Thymus (tissue), 11 donors: Measurements from ENCODE around the gene ECE2. TPM values are rescaled to one million over a fixed set of nuclear protein-coding genes. Genes with fewer than 3 reads are reported as not detected.
"Not testable (repeated sequence)": the region's sequence is repeated elsewhere in the genome, so short reads cannot be mapped to it uniquely, and the experiment has no call there.

Experiments
- DNase-seq, 9 donors: peaks; one replicate each; pipeline ENCODE4 v3.0.0-alpha.2; 2013; ENCODE audit warnings: low spot score in 9 of 9, low read depth in 6 of 9, missing footprints in 1 of 9
- H3K27ac ChIP-seq, 2 donors: one replicate each; pipeline ENCODE4 v1.5.1; 2013; ENCODE audit warnings: control low read depth in 1 of 2, low read depth in 1 of 2, low read length in 1 of 2, mild to moderate bottlenecking in 1 of 2, moderate library complexity in 1 of 2
- H3K27me3 ChIP-seq, 2 donors: one replicate each; pipeline ENCODE4 v1.5.1; 2013; ENCODE audit warnings: low read length in 1 of 2; ENCODE audit not compliant: control insufficient read depth in 2 of 2, insufficient read depth in 1 of 2
- H3K36me3 ChIP-seq, 2 donors: one replicate each; pipeline ENCODE4 v1.5.1; 2013; ENCODE audit warnings: low read length in 1 of 2, mild to moderate bottlenecking in 1 of 2, moderate library complexity in 1 of 2; ENCODE audit not compliant: control insufficient read depth in 2 of 2, insufficient read depth in 2 of 2
- H3K4me1 ChIP-seq, 2 donors: one replicate each; pipeline ENCODE4 v1.5.1; 2013; ENCODE audit warnings: low read length in 2 of 2; ENCODE audit not compliant: control insufficient read depth in 2 of 2, insufficient read depth in 2 of 2
- H3K4me3 ChIP-seq, 2 donors: one replicate each; pipeline ENCODE4 v1.5.1; 2013; ENCODE audit warnings: low read length in 2 of 2, control low read depth in 1 of 2, mild to moderate bottlenecking in 1 of 2
- H3K9me3 ChIP-seq, 2 donors: one replicate each; pipeline ENCODE4 v1.5.1; 2013; ENCODE audit warnings: low read length in 1 of 2, mild to moderate bottlenecking in 1 of 2; ENCODE audit not compliant: control insufficient read depth in 2 of 2, insufficient read depth in 1 of 2
- WGBS: extraction: QIAGEN DNeasy Blood & Tissue Kit; methylation state at CpG from one replicate; pipeline ENCODE4 v1.1.7; 2013; 5-methylcytosine and 5-hydroxymethylcytosine counted together
- polyA plus RNA-seq: library from polyadenylated mRNA; stranded (reverse); fragments of 200-250 nt; gene quantifications from one replicate; pipeline ENCODE4 v1.2.3, GENCODE V29; 2013
- total RNA-seq: library from RNA; stranded (reverse); fragments of 120-200 nt; gene quantifications from one replicate; pipeline ENCODE4 v1.2.4, GENCODE V29; 2013
- donor health status: healthy.

Gene ECE2
- total and polyA plus RNA-seq, 2 donors, result not detected

GRCh38 chr3:184335291-184335660, 59.5 kb downstream of the ECE2 start:
- H3K27me3 ChIP-seq, result peaks cover 0 to 37% of the 10 kb centered on the region in 2 donors
- DNase-seq, result no peak
- 82% methylated on average over 4 of the region's 4 CpGs for WGBS
- peaks cover 9 to 29% of the 10 kb centered on the region in 2 donors for H3K4me1 ChIP-seq
- peak overlapping the region; percentile 84 to 93 for H3K27ac ChIP-seq
- H3K9me3 ChIP-seq, result no peaks in the 10 kb centered on the region
- H3K4me3 ChIP-seq, result peak overlapping the region; percentile 60 to 91
- H3K36me3 ChIP-seq, result peaks cover 38 to 47% of the 10 kb centered on the region in 2 donors

DNA sequence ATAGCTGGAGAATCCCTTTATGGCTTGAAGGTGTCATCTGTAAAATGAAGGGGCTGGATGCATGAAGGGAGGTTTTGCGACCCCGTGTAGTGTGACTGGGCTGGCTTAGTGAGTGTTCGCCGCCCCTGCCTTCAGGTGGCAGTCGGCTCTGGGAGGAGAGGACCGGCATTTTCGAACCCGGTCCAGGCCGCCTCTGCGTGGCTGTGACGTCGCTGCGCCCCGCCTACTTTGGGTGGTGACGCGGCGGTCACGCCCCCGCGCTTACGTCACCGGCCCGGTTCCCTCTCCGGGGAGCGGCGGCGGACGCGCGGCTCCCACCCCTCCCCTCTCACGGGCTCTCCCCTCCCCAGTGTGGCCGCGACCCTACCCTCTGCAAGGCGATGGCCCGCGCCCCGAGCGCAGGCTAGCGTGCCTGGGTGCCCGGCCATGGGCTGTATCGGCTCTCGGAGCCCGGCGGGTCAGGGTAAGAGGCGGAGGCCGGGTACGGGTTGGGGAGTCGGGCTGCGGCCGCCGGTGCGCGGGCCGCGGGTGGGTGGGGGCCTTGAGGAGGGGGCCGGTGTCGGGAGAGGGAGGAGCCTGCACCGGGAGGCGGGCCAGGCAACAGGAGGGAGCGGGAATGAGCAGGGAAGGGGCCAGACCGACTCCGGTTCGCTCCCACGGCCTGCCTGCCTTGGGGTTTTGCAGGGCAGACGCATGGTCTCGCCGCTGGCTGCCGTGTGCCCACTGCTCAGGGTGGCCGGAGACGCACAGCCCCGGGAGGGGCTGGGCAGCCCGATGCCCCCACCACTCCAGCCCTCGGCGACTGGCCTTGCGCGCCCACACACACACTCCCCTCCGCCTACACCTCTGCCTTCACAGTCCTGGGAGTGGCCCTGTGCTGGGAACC, 60.1 kb downstream of the ECE2 start:
- no peaks in the 10 kb centered on the region for H3K9me3 ChIP-seq
- peaks cover 0 to 37% of the 10 kb centered on the region in 2 donors for H3K27me3 ChIP-seq
- WGBS, result 2% methylated on average over 77 of the region's 77 CpGs
- peaks cover 35 to 42% of the 10 kb centered on the region in 2 donors for H3K36me3 ChIP-seq
- DNase-seq, result peak; percentile 37 to 87 (median 73)
- H3K4me3 ChIP-seq, result peak overlapping the region; percentile 60 to 91
- peaks cover 9 to 29% of the 10 kb centered on the region in 2 donors for H3K4me1 ChIP-seq
- H3K27ac ChIP-seq, result peak overlapping the region; percentile 84 to 93

GRCh38 chr3:184336547-184337398, 61.0 kb downstream of the ECE2 start:
- Histone ChIP-seq H3K27me3 (peaks cover 0 to 37% of the 10 kb centered on the region in 2 donors), H3K4me1 (peaks cover 9 to 29% of the 10 kb centered on the region in 2 donors), H3K27ac (peak overlapping the region; percentile 41 to 93), H3K9me3 (no peaks in the 10 kb centered on the region), H3K36me3 (peaks cover 26 to 34% of the 10 kb centered on the region in 2 donors), H3K4me3 (peak overlapping the region; percentile 60 to 91)
- 32% methylated on average over 17 of the region's 17 CpGs for WGBS
- peak in 1 of 9 donors; percentile 30 for DNase-seq

- H3K4me3 ChIP-seq, result peak within 1 kb of the TSS; percentile 60 to 91
- H3K36me3 ChIP-seq, result peaks cover 20 to 28% of the 10 kb centered on the region in 2 donors
- DNase-seq, result no peak
- peak within 1 kb of the TSS; percentile 41 to 93 for H3K27ac ChIP-seq
- H3K9me3 ChIP-seq, result no peaks in the 10 kb centered on the region
- H3K4me1 ChIP-seq, result peaks cover 9 to 29% of the 10 kb centered on the region in 2 donors
- 94% methylated on average over 6 of the region's 6 CpGs for WGBS
- peaks cover 0 to 37% of the 10 kb centered on the region in 2 donors for H3K27me3 ChIP-seq
Observed at GRCh38 chr3:184337399-184337714, 61.5 kb downstream of the ECE2 start, which contains the start of gene FAM131A. FAM131A (plus strand) TSS chr3:184337600; CDS start chr3:184337631, 31 bp downstream.

DNA sequence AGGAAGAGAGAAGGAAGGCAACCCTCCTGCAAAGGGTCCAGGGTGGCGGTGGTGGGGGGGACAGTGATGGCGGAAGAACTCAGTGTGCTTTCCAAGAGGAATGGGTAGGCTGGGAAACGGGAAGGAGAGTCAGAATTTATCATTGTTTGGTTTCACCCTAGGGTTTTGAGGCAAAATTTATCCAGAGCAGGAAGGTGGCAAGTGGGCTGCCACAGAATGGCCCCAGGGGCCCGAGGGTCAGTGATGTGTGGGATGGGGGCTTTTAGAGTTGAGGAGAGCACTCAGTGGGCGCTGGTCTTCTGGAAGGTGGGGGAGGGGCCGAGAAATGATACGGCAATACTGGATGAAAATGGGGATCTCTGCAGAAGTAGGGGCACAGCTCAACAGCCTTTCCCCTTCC, 62.2 kb downstream of the ECE2 start:
- H3K27ac ChIP-seq, result peak overlapping the region; percentile 5 to 59
- peaks cover 0 to 37% of the 10 kb centered on the region in 2 donors for H3K27me3 ChIP-seq
- no peak overlapping the region for H3K4me3 ChIP-seq
- H3K36me3 ChIP-seq, result peaks cover 20 to 21% of the 10 kb centered on the region in 2 donors
- no peak for DNase-seq
- H3K9me3 ChIP-seq, result no peaks in the 10 kb centered on the region
- H3K4me1 ChIP-seq, result peaks cover 9 to 29% of the 10 kb centered on the region in 2 donors
- WGBS, result 90% methylated on average over 7 of the region's 7 CpGs

DNA sequence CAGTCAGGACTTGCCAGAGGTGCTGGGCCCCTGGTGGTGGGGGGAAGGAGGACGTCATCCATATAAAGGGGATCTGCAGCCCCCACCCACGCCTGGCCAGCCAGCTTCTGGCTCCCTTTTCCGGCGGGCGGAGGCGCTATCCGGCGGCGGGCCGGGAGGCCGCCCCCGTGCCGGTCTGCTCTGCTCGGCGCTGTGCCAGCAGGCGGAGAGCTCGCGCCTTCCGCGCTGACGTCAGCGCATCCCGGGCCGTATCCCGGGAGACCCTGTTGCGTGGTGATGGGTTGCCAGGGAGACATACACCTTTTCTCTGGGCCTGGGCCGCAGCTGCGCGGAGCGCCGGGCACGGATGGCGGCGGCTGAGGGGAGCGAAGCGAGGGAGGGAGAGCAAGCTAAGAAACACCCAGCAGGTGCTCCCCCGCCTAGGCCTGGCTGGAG, 62.7 kb downstream of the ECE2 start:
- peak in 2 of 9 donors; percentile 21 to 35 for DNase-seq

DNA sequence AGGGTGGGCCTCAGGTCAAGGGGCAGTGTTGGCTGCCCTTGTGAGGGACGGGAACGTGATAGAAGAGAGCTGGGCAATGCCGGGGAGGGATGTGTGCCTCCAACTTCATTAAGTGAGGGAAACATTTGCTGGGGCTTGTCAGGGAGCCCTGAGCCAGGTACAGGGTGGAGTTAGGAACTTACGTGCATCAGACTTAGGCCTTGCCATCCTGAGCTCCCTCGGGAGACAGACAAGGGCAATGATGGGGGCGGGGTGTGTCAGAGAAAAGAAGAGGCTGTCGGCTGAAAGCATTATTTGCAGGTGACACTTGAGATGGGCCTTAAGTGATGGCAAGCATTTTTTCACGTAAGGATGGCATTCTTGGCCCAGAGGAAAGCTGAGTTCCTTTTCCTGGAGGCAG, 63.2 kb downstream of the ECE2 start:
- Histone ChIP-seq H3K4me1 (peaks cover 9 to 29% of the 10 kb centered on the region in 2 donors), H3K4me3 (no peak overlapping the region), H3K27me3 (peaks cover 0 to 37% of the 10 kb centered on the region in 2 donors), H3K9me3 (no peaks in the 10 kb centered on the region), H3K36me3 (peaks cover 13 to 14% of the 10 kb centered on the region in 2 donors), H3K27ac (no peak overlapping the region)
- DNase-seq, result no peak
- WGBS, result 92% methylated on average over 8 of the region's 8 CpGs

More for the DNA sequence above, 62.7 kb downstream of the ECE2 start:
- 66% methylated on average over 37 of the region's 37 CpGs for WGBS
- Histone ChIP-seq H3K27ac (no peak overlapping the region), H3K9me3 (no peaks in the 10 kb centered on the region), H3K4me3 (no peak overlapping the region), H3K4me1 (peaks cover 9 to 29% of the 10 kb centered on the region in 2 donors), H3K36me3 (peaks cover 17 to 19% of the 10 kb centered on the region in 2 donors), H3K27me3 (peaks cover 0 to 37% of the 10 kb centered on the region in 2 donors)

- WGBS, result 97% methylated on average over 19 of the region's 19 CpGs
- H3K9me3 ChIP-seq, H3K4me3 ChIP-seq, H3K27ac ChIP-seq, DNase-seq: not testable (repeated sequence)
- Histone ChIP-seq H3K36me3 (peaks cover 9 to 12% of the 10 kb centered on the region in 2 donors), H3K27me3 (peaks cover 0 to 37% of the 10 kb centered on the region in 2 donors), H3K4me1 (peaks cover 9 to 29% of the 10 kb centered on the region in 2 donors)
Observed at GRCh38 chr3:184339451-184340135, 63.8 kb downstream of the ECE2 start.
